Endothelial cell of umbilical vein (primary cell): ENCODE measurements around the gene SCP2. TPM values are rescaled to one million over a fixed set of nuclear protein-coding genes. Genes with fewer than 3 reads are reported as not detected.

ENCODE experiments used
- BruUV-seq: library from RNA; stranded (reverse); fragments of 400-500 nt; replicated peaks from 2 replicates; lab custom pipeline; 2021; lab: Mats Ljungman, UMichigan
- CTCF ChIA-PET: fragments of 300-600, 350-600 bp; sonication (Branson Sonifier 250); formaldehyde crosslinking; loops from one replicate; lab custom pipeline; 2021; ENCODE audit warnings: antibody characterized with exemption, inconsistent platforms; lab: Charles Lee
- POLR2A ChIA-PET: fragments of 300-600, 350-600 bp; sonication (Branson Sonifier 250); formaldehyde crosslinking; loops from one replicate; lab custom pipeline; 2021; ENCODE audit warnings: antibody characterized with exemption, inconsistent platforms; lab: Charles Lee
- DNase-seq: peaks from one replicate; pipeline ENCODE4 v3.0.0-alpha.2; 2011; ENCODE audit warnings: low read depth, low spot score
- FAIRE-seq: peaks from 2 replicates; lab custom pipeline; 2011; peaks lifted over from hg19 to GRCh38; lab: Jason Lieb, UNC
- H2AFZ ChIP-seq: 2 replicates; pipeline ENCODE4 v1.6.0; 2012; ENCODE audit warnings: low read depth, low read length, control low read depth, inconsistent platforms
- H3K27ac ChIP-seq: 2 replicates; pipeline ENCODE4 v1.5.1; 2011; ENCODE audit warnings: low read depth, mild to moderate bottlenecking, control low read depth, low read length, moderate library complexity; ENCODE audit not compliant: insufficient read depth
- H3K27me3 ChIP-seq, 2 experiments: 2 replicates each; pipeline versions ENCODE4 v1.6.0 to v1.6.1; 2011; ENCODE audit warnings: low read length in 2 of 2, mixed read lengths in 1 of 2; ENCODE audit not compliant: control insufficient read depth in 2 of 2, insufficient read depth in 2 of 2
- H3K36me3 ChIP-seq, 2 experiments: 2 replicates in 1 of 2; 3 replicates in 1 of 2; pipeline ENCODE4 v1.5.1; 2011; ENCODE audit warnings: low read length in 2 of 2, mild to moderate bottlenecking in 1 of 2, moderate library complexity in 1 of 2; ENCODE audit not compliant: control insufficient read depth in 2 of 2, insufficient read depth in 2 of 2; ENCODE audit errors: extremely low read depth in 1 of 2
- H3K4me1 ChIP-seq: 3 replicates; pipeline ENCODE4 v1.5.1; 2011; ENCODE audit warnings: mild to moderate bottlenecking, low read length; ENCODE audit not compliant: control insufficient read depth, insufficient read depth; ENCODE audit errors: extremely low read depth
- H3K4me2 ChIP-seq: 2 replicates; pipeline ENCODE4 v1.6.1; 2011; ENCODE audit warnings: low read length, control low read depth, mixed read lengths; ENCODE audit not compliant: insufficient read depth
- H3K4me3 ChIP-seq, 3 experiments: fragments of 200-600 bp in 1 of 3; sonication (generic), shearing (Covaris generic) in 1 of 3; replicated peaks in 1 of 3; 2 replicates each; pipeline ENCODE4 v1.5.1; 2011 to 2016; ENCODE audit warnings: control low read depth in 3 of 3, low read length in 3 of 3, mild to moderate bottlenecking in 2 of 3, inconsistent platforms in 1 of 3, low read depth in 1 of 3, moderate library complexity in 1 of 3; ENCODE audit not compliant: insufficient read depth in 1 of 3
- H3K79me2 ChIP-seq: 2 replicates; pipeline ENCODE4 v1.6.0; 2012; ENCODE audit warnings: low read length, inconsistent platforms; ENCODE audit not compliant: control insufficient read depth, insufficient read depth
- H3K9ac ChIP-seq: replicated peaks from 2 replicates; pipeline ENCODE3; 2011; ENCODE audit warnings: low read length, control low read depth; ENCODE audit not compliant: insufficient read depth; ENCODE audit errors: extremely low read depth
- H3K9me1 ChIP-seq: replicated peaks from 3 replicates; pipeline ENCODE4 v1.6.0; 2011; ENCODE audit warnings: mild to moderate bottlenecking, low read length; ENCODE audit not compliant: control insufficient read depth, insufficient read depth; ENCODE audit errors: extremely low read depth
- H3K9me3 ChIP-seq: replicated peaks from 2 replicates; pipeline ENCODE4 v1.5.1; 2012; ENCODE audit warnings: low read length, inconsistent platforms; ENCODE audit not compliant: control insufficient read depth, insufficient read depth
- H4K20me1 ChIP-seq: replicated peaks from 2 replicates; pipeline ENCODE3; 2011; ENCODE audit warnings: mild to moderate bottlenecking, low read length; ENCODE audit not compliant: control insufficient read depth, insufficient read depth; ENCODE audit errors: extremely low read depth
- EZH2 ChIP-seq: IDR thresholded peaks from 2 replicates; pipeline ENCODE4 v1.6.1; 2012; ENCODE audit warnings: borderline replicate concordance, low read depth, mild to moderate bottlenecking, moderate library complexity, low read length, inconsistent platforms; ENCODE audit not compliant: severe bottlenecking
- FOS ChIP-seq: IDR thresholded peaks from 2 replicates; pipeline ENCODE4 v1.6.1; 2011; ENCODE audit warnings: mild to moderate bottlenecking, low read length, moderate library complexity, borderline replicate concordance; ENCODE audit not compliant: insufficient read depth
- GATA2 ChIP-seq: IDR thresholded peaks from 2 replicates; pipeline ENCODE4 v1.7.0; 2011; ENCODE audit warnings: low read depth, mild to moderate bottlenecking, moderate library complexity, mixed read lengths, low read length; ENCODE audit not compliant: insufficient read length, insufficient read depth
- JUN ChIP-seq: IDR thresholded peaks from 2 replicates; pipeline ENCODE4 v1.6.1; 2011; ENCODE audit warnings: borderline replicate concordance, low read depth; ENCODE audit not compliant: insufficient read length, insufficient read depth
- MYC ChIP-seq: IDR thresholded peaks from one replicate; pipeline ENCODE4 v1.6.1; 2011; ENCODE audit warnings: mild to moderate bottlenecking, low read depth, low read length
- dilution Hi-C: fragments of 300-500 bp; cut with MboI; formaldehyde crosslinking; loops from one replicate; pipeline ENCODE4 v1.15.0; 2019; ENCODE audit warnings: low sequenced_read_pairs; ENCODE audit not compliant: extremely low pct_ligation_motif_present
- intact Hi-C: fragments of 100-400 bp; cut with micrococcal nuclease; formaldehyde crosslinking; loops from one replicate; pipeline ENCODE4 v1.10.0; 2022
- polyA plus RNA-seq, 4 experiments: library from polyadenylated mRNA; depleted of rRNA in 3 of 4; stranded (reverse) in 3 of 4; unstranded in 1 of 4; fragments of >200 nt; gene quantifications; 2 replicates each; pipeline versions ENCODE4 v1.2.1 to v1.2.3, GENCODE V29; 2011 to 2012; ENCODE audit warnings: missing spikeins in 1 of 4
- total RNA-seq: library from RNA; stranded (reverse); gene quantifications from 2 replicates; pipeline ENCODE4 v1.2.3, GENCODE V29; 2021

Gene SCP2
- total and polyA plus RNA-seq, 2 donors (not counting 3 experiments of a cell fraction or from before 2014, with no cell fraction given): 42.4 to 92.7 TPM

DNA sequence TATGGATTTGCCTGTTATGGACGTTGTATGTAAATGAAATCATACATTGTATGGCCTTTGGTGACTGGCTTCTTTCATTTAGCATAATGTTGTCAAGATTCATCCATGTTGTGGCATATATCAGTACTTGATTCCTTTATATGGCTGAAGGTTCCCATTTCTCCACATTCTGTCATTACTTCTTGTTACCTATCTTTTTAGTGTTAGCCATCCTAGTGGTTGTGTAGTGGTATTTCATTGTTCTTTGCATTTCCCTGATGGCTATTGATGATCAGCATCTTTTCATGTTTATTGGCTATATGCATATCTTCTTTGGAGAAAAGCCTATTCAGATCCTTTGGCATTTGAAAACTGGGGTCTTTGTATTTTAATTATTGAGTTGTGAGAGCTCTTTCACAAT is 95.1 kb downstream of the SCP2 start:
- Histone ChIP-seq H3K27me3 (no peaks in the 10 kb centered on the region), H3K4me1 (peaks cover 2% of the 10 kb centered on the region), H3K4me3 (no peak overlapping the region), H3K9me3 (no peaks in the 10 kb centered on the region), H3K36me3 (no peaks in the 10 kb centered on the region), H3K4me2 (no peak overlapping the region), H4K20me1 (no peaks in the 10 kb centered on the region), H3K9me1 (peaks cover 2% of the 10 kb centered on the region), H2AFZ (no peak overlapping the region), H3K9ac (no peak overlapping the region), H3K79me2 (peaks cover 26% of the 10 kb centered on the region), H3K27ac (no peak overlapping the region)
- FAIRE-seq: no peak
- TF ChIP-seq GATA2 (no peak), MYC (no peak), JUN (no peak), EZH2 (no peak)
- intact Hi-C loops (no loop called here), dilution Hi-C loops (no loop called here)
- ChIA-PET POLR2A (no interaction called here), CTCF (interaction anchor here (1.0 kb wide), 1 partner anchor 11 kb away, joined by 3 read pairs; no protein-coding TSS in a partner anchor)
- BruUV-seq: no TSS peak
- no peak for DNase-seq

GRCh38 chr1:53023546-53023945 is 96.5 kb downstream of the SCP2 start:
- no TSS peak for BruUV-seq
- no peak overlapping the region for H3K4me2 ChIP-seq
- H3K4me1 ChIP-seq: peaks cover 2% of the 10 kb centered on the region
- no peak overlapping the region for H2AFZ ChIP-seq
- intact Hi-C loops (no loop called here), dilution Hi-C loops (no loop called here)
- ChIA-PET CTCF (no interaction called here), POLR2A (no interaction called here)
- TF ChIP-seq JUN: no peak
- TF ChIP-seq FOS: no peak
- no peak overlapping the region for H3K27ac ChIP-seq
- no peak overlapping the region for H3K9ac ChIP-seq
- H3K36me3 ChIP-seq: no peaks in the 10 kb centered on the region
- peaks cover 2% of the 10 kb centered on the region for H3K9me1 ChIP-seq
- H4K20me1 ChIP-seq: no peaks in the 10 kb centered on the region
- no peak for DNase-seq
- no peaks in the 10 kb centered on the region for H3K9me3 ChIP-seq
- no peak overlapping the region for H3K4me3 ChIP-seq
- FAIRE-seq: no peak
- peaks cover 25% of the 10 kb centered on the region for H3K79me2 ChIP-seq
- H3K27me3 ChIP-seq: no peaks in the 10 kb centered on the region
